GM23338 (cell line): ENCODE data around the gene CYTH1. TPM values are rescaled to one million over a fixed set of nuclear protein-coding genes. Genes with fewer than 3 reads are reported as not detected.

Source experiments
- ATAC-seq: fragments of 200-7000 bp; cut with Tn5 transposase; 3 replicates; pipeline ENCODE4 v1.9.1; 2020
- DNase-seq: peaks from one replicate; pipeline ENCODE4 v3.0.0-alpha.2; 2015; ENCODE audit warnings: low spot score
- H2AFZ ChIP-seq: fragments of 200-600 bp; sonication (generic); 2 replicates; pipeline ENCODE4 v1.8.0; 2016; ENCODE audit warnings: antibody characterized with exemption, mild to moderate bottlenecking, moderate library complexity
- H3F3A ChIP-seq: fragments of 200-600 bp; sonication (generic); replicated peaks from 2 replicates; pipeline ENCODE4 v1.8.0; 2017; ENCODE audit warnings: antibody characterized with exemption, mixed run types, low read depth
- H3K27ac ChIP-seq: fragments of 200-600 bp; sonication (generic); 2 replicates; pipeline ENCODE4 v1.6.1; 2016; ENCODE audit warnings: low read depth
- H3K27me3 ChIP-seq: fragments of 200-600 bp; sonication (generic); 2 replicates; pipeline ENCODE4 v1.8.0; 2016; ENCODE audit warnings: mild to moderate bottlenecking, mixed run types, moderate library complexity; ENCODE audit not compliant: insufficient read depth
- H3K36me3 ChIP-seq: fragments of 200-600 bp; sonication (generic); 2 replicates; pipeline ENCODE4 v1.8.0; 2016; ENCODE audit warnings: mild to moderate bottlenecking; ENCODE audit not compliant: insufficient read depth
- H3K4me1 ChIP-seq: fragments of 200-600 bp; sonication (generic); 2 replicates; pipeline ENCODE4 v1.8.0; 2016; ENCODE audit warnings: mild to moderate bottlenecking, moderate library complexity; ENCODE audit not compliant: insufficient read depth
- H3K4me2 ChIP-seq: fragments of 200-600 bp; sonication (generic); 2 replicates; pipeline ENCODE4 v1.7.1; 2017; ENCODE audit warnings: mixed run types
- H3K4me3 ChIP-seq: fragments of 200-600 bp; sonication (generic); 2 replicates; pipeline ENCODE4 v1.6.1; 2016; ENCODE audit warnings: mixed run types
- H3K79me2 ChIP-seq: fragments of 200-600 bp; sonication (generic); replicated peaks from 2 replicates; pipeline ENCODE4 v1.8.0; 2017; ENCODE audit warnings: mild to moderate bottlenecking; ENCODE audit not compliant: insufficient read depth
- H3K9me2 ChIP-seq: fragments of 200-600 bp; sonication (generic); 2 replicates; pipeline ENCODE4 v1.8.0; 2017; ENCODE audit not compliant: insufficient read depth
- H4K20me1 ChIP-seq: fragments of 200-600 bp; sonication (generic); replicated peaks from 2 replicates; pipeline ENCODE4 v1.8.0; 2017; ENCODE audit warnings: mild to moderate bottlenecking; ENCODE audit not compliant: insufficient read depth
- H3K27ac Mint-ChIP-seq: 2 replicates; pipeline ENCODE4 v1.8.0; 2020; ENCODE audit warnings: inconsistent platforms, mild to moderate bottlenecking, moderate library complexity, mixed read lengths
- H3K27me3 Mint-ChIP-seq: 3 replicates; pipeline ENCODE4 v1.8.0; 2022; ENCODE audit warnings: low read depth, mild to moderate bottlenecking, moderate library complexity, mixed read lengths, inconsistent platforms; ENCODE audit not compliant: insufficient read depth, poor library complexity
- H3K36me3 Mint-ChIP-seq: 3 replicates; pipeline ENCODE4 v1.8.0; 2021; ENCODE audit warnings: low read depth, mild to moderate bottlenecking, inconsistent platforms, moderate library complexity, mixed read lengths
- H3K4me1 Mint-ChIP-seq: 3 replicates; pipeline ENCODE4 v1.8.0; 2020; ENCODE audit warnings: mild to moderate bottlenecking, inconsistent platforms, mixed read lengths
- H3K4me3 Mint-ChIP-seq: 3 replicates; pipeline ENCODE4 v1.8.0; 2021; ENCODE audit warnings: moderate library complexity, mild to moderate bottlenecking, inconsistent platforms, mixed read lengths
- H3K9me3 Mint-ChIP-seq: 3 replicates; pipeline ENCODE4 v1.8.0; 2020; ENCODE audit warnings: moderate library complexity, mild to moderate bottlenecking, inconsistent platforms, mixed read lengths
- CREB1 ChIP-seq: fragments of 250-450 bp; sonication (Bioruptor Pico); IDR thresholded peaks from 2 replicates; pipeline ENCODE4 v1.5.0; 2020; ENCODE audit warnings: low read depth, mild to moderate bottlenecking, moderate library complexity
- CTCF ChIP-seq, 2 experiments: fragments of 200-600 bp in 1 of 2; sonication (generic) in 1 of 2; conservative IDR thresholded peaks; 2 replicates each; pipeline versions ENCODE4 v1.5.1 to v1.6.1; 2016 to 2017; ENCODE audit warnings: antibody characterized with exemption in 2 of 2, low read depth in 2 of 2, mild to moderate bottlenecking in 2 of 2, moderate library complexity in 1 of 2
- ETS1 ChIP-seq: IDR thresholded peaks from 2 replicates; pipeline ENCODE4 v1.6.1; 2016; ENCODE audit warnings: antibody characterized with exemption
- EZH2 ChIP-seq: fragments of 200-600 bp; sonication (generic); IDR thresholded peaks from one replicate; pipeline ENCODE4 v1.8.0; 2017; ENCODE audit warnings: antibody characterized with exemption, mild to moderate bottlenecking, low read depth; ENCODE audit not compliant: unreplicated experiment
- EZH2phosphoT487 ChIP-seq: fragments of 200-600 bp; sonication (generic); IDR thresholded peaks from one replicate; pipeline ENCODE4 v1.8.1; 2018; ENCODE audit warnings: antibody characterized with exemption; ENCODE audit not compliant: unreplicated experiment
- JUNB ChIP-seq: IDR thresholded peaks from one replicate; pipeline ENCODE4 v1.6.1; 2016; ENCODE audit warnings: antibody characterized with exemption; ENCODE audit not compliant: unreplicated experiment
- NANOG ChIP-seq: IDR thresholded peaks from 2 replicates; pipeline ENCODE4 v1.6.1; 2016; ENCODE audit warnings: antibody characterized with exemption, borderline replicate concordance
- POLR2AphosphoS5 ChIP-seq: IDR thresholded peaks from 2 replicates; pipeline ENCODE4 v1.6.1; 2016; ENCODE audit warnings: antibody characterized with exemption, low read depth
- REST ChIP-seq: IDR thresholded peaks from one replicate; pipeline ENCODE4 v1.6.1; 2018; ENCODE audit warnings: antibody characterized with exemption; ENCODE audit not compliant: unreplicated experiment
- STAT1 ChIP-seq: IDR thresholded peaks from one replicate; pipeline ENCODE4 v1.6.1; 2016; ENCODE audit warnings: antibody characterized with exemption; ENCODE audit not compliant: unreplicated experiment
- ZNF114 ChIP-seq: fragments of 250-450 bp; sonication (Bioruptor Pico); IDR thresholded peaks from 2 replicates; pipeline ENCODE4 v1.5.0; 2020; ENCODE audit warnings: mild to moderate bottlenecking, moderate library complexity
- ZNF331 ChIP-seq: fragments of 250-450 bp; sonication (Bioruptor Pico); IDR thresholded peaks from 2 replicates; pipeline ENCODE4 v1.5.0; 2020; ENCODE audit warnings: low read depth, mild to moderate bottlenecking, moderate library complexity
- ZNF462 ChIP-seq: fragments of 250-450 bp; sonication (Bioruptor Pico); IDR thresholded peaks from 2 replicates; pipeline ENCODE4 v1.5.0; 2020; ENCODE audit warnings: mild to moderate bottlenecking, moderate library complexity
- polyA plus RNA-seq: library from polyadenylated mRNA; unstranded; fragments of >200 nt; fragmentation: Nextera tagmentation; extraction: Ambion mirVana; gene quantifications from 2 replicates; pipeline ENCODE4 v1.2.1, GENCODE V29; 2016
- total RNA-seq: library from RNA; depleted of rRNA; stranded (reverse); fragments of >200 nt; shearing (Covaris generic); gene quantifications from 2 replicates; pipeline ENCODE4 v1.2.3, GENCODE V29; 2014

CYTH1 gene
- total and polyA plus RNA-seq, 2 experiments from 2014 or later: 13.8 to 14.5 TPM

GRCh38 chr17:78784352-78784751, 2.3 kb upstream of the CYTH1 start:
- H3K4me1 Mint-ChIP-seq: peaks cover 12% of the 10 kb centered on the region
- Histone ChIP-seq H3K4me1 (peaks cover 9% of the 10 kb centered on the region), H3K27ac (no peak overlapping the region), H3K9me2 (no peaks in the 10 kb centered on the region), H3F3A (peaks cover 7% of the 10 kb centered on the region; the same call in 1 of the 2 replicates), H3K36me3 (no peaks in the 10 kb centered on the region), H4K20me1 (0 out of 2 replicates have a peak, but pooled peaks cover 7% of the 10 kb centered on the region), H3K4me3 (no peak overlapping the region), H3K27me3 (peaks cover 6% of the 10 kb centered on the region), H2AFZ (no peak overlapping the region), H3K79me2 (0 out of 2 replicates have a peak, but pooled peaks cover 13% of the 10 kb centered on the region), H3K4me2 (no peak overlapping the region)
- no peak overlapping the region for H3K4me3 Mint-ChIP-seq
- no peaks in the 10 kb centered on the region for H3K9me3 Mint-ChIP-seq
- ATAC-seq (no peak), DNase-seq (no peak)
- peaks cover 5% of the 10 kb centered on the region; the same call in 2 of the 3 replicates for H3K36me3 Mint-ChIP-seq
- TF ChIP-seq ETS1 (no peak), ZNF331 (no peak), CREB1 (CRISPR knock-in tag) (no peak), POLR2AphosphoS5 (no peak), EZH2phosphoT487 (no peak), REST (no peak), ZNF462 (no peak), STAT1 (no peak), EZH2 (no peak), ZNF114 (CRISPR knock-in tag) (no peak), NANOG (no peak), JUNB (no peak), CTCF (conservative IDR thresholded peaks at IDR 0.05; ENCODE audit: low read depth in 2 of 2) (no peak)
- peaks cover 11% of the 10 kb centered on the region for H3K27me3 Mint-ChIP-seq
- H3K27ac Mint-ChIP-seq: no peak overlapping the region
